Thymus (tissue), 11 donors: ENCODE results near the gene C6orf15. TPM values are rescaled to one million over a fixed set of nuclear protein-coding genes. Genes with fewer than 3 reads are reported as not detected.

Experiments
- DNase-seq, 9 donors: peaks; one replicate each; pipeline ENCODE4 v3.0.0-alpha.2; 2013; ENCODE audit warnings: low spot score in 9 of 9, low read depth in 6 of 9, missing footprints in 1 of 9
- H3K27ac ChIP-seq, 2 donors: one replicate each; pipeline ENCODE4 v1.5.1; 2013; ENCODE audit warnings: control low read depth in 1 of 2, low read depth in 1 of 2, low read length in 1 of 2, mild to moderate bottlenecking in 1 of 2, moderate library complexity in 1 of 2
- H3K27me3 ChIP-seq, 2 donors: one replicate each; pipeline ENCODE4 v1.5.1; 2013; ENCODE audit warnings: low read length in 1 of 2; ENCODE audit not compliant: control insufficient read depth in 2 of 2, insufficient read depth in 1 of 2
- H3K36me3 ChIP-seq, 2 donors: one replicate each; pipeline ENCODE4 v1.5.1; 2013; ENCODE audit warnings: low read length in 1 of 2, mild to moderate bottlenecking in 1 of 2, moderate library complexity in 1 of 2; ENCODE audit not compliant: control insufficient read depth in 2 of 2, insufficient read depth in 2 of 2
- H3K4me1 ChIP-seq, 2 donors: one replicate each; pipeline ENCODE4 v1.5.1; 2013; ENCODE audit warnings: low read length in 2 of 2; ENCODE audit not compliant: control insufficient read depth in 2 of 2, insufficient read depth in 2 of 2
- H3K4me3 ChIP-seq, 2 donors: one replicate each; pipeline ENCODE4 v1.5.1; 2013; ENCODE audit warnings: low read length in 2 of 2, control low read depth in 1 of 2, mild to moderate bottlenecking in 1 of 2
- H3K9me3 ChIP-seq, 2 donors: one replicate each; pipeline ENCODE4 v1.5.1; 2013; ENCODE audit warnings: low read length in 1 of 2, mild to moderate bottlenecking in 1 of 2; ENCODE audit not compliant: control insufficient read depth in 2 of 2, insufficient read depth in 1 of 2
- WGBS: extraction: QIAGEN DNeasy Blood & Tissue Kit; methylation state at CpG from one replicate; pipeline ENCODE4 v1.1.7; 2013; 5-methylcytosine and 5-hydroxymethylcytosine counted together
- polyA plus RNA-seq: library from polyadenylated mRNA; stranded (reverse); fragments of 200-250 nt; gene quantifications from one replicate; pipeline ENCODE4 v1.2.3, GENCODE V29; 2013
- total RNA-seq: library from RNA; stranded (reverse); fragments of 120-200 nt; gene quantifications from one replicate; pipeline ENCODE4 v1.2.4, GENCODE V29; 2013
- donor health status: healthy.

Gene C6orf15
- total and polyA plus RNA-seq, 2 donors = 0.38 to 24.6 TPM

DNA sequence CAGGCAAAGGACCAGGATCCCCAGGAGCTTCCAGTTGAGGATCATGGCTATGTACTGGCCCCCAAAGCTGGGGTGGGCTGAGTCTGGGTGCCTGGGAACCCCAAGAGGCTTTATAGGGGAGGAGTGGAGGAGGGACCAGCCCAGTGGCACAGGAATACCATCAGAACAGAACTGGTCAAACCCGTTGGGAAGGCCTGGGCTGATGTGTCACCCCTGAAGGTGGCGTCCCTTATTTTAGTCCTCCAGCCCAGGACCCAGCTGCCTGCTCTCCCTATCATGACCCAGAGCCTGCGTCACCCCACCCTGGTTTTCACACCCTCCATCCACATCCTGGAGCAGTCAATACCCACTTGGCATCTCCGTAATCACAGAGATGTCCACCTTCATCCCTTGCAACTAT, 26.6 kb upstream of the C6orf15 start, which contains the start of gene PSORS1C2:
PSORS1C2 (minus strand) TSS at position 85 of the 400 bp plus-strand sequence; CDS start at position 45, 40 bp downstream.
- H3K4me1 ChIP-seq = peaks cover 4 to 5% of the 10 kb centered on the region in 2 donors
- no peak within 1 kb of the TSS for H3K4me3 ChIP-seq
- H3K9me3 ChIP-seq = no peaks in the 10 kb centered on the region
- H3K27ac ChIP-seq = no peak within 1 kb of the TSS
- no peak for DNase-seq
- H3K27me3 ChIP-seq = peaks cover 0 to 4% of the 10 kb centered on the region in 2 donors
- peaks cover 10 to 15% of the 10 kb centered on the region in 2 donors for H3K36me3 ChIP-seq
- 95% methylated on average over 4 of the region's 4 CpGs for WGBS

DNA sequence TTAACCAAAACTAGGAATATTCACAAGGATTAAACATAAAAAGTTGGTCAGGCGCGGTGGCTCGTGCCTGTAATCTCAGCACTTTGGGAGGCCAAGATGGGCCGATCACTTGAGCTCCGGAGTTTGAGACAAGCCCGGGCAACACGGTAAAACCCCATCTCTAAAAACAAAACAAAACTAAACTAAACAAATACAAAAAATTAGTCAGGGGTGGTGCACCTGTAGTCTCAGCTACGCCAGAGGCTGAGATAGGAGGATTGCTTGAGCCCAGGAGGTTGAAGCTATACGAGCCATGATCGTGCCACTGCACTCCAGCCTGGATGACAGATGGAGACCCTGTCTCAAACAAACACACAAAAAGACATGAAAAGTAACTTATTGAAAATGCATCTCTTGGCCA, 23.3 kb upstream of the C6orf15 start:
- no peaks in the 10 kb centered on the region for H3K9me3 ChIP-seq
- H3K4me3 ChIP-seq = no peak overlapping the region
- H3K27me3 ChIP-seq = peaks cover 0 to 4% of the 10 kb centered on the region in 2 donors
- WGBS = 92% methylated on average over 10 of the region's 10 CpGs
- no peaks in the 10 kb centered on the region for H3K36me3 ChIP-seq
- DNase-seq = no peak
- H3K4me1 ChIP-seq = peaks cover 4 to 5% of the 10 kb centered on the region in 2 donors
- H3K27ac ChIP-seq = no peak overlapping the region

DNA sequence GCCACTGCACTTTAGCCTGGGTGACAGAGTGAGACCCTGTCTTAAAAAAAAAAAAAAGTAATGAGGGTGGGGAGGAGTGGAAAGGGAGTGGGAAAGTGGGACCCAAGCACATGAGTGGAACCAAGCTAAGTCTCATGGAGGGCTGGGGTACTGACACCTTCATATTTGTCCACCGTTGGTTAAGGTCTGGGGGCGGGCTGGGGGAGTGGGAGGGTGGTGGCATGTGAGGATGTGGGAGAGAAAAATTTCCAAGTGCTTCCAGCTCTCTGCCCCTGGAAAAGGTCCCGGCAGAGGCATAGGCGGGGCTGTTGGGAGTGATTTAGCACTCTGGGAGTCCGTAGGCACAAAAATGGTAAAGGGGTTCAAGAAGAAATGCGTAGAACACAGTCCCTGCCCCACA, 20.4 kb upstream of the C6orf15 start:
- no peak overlapping the region for H3K4me3 ChIP-seq
- peaks cover 4% of the 10 kb centered on the region in 2 donors for H3K4me1 ChIP-seq
- H3K9me3 ChIP-seq = no peaks in the 10 kb centered on the region
- peaks cover 0 to 8% of the 10 kb centered on the region in 2 donors for H3K27me3 ChIP-seq
- no peaks in the 10 kb centered on the region for H3K36me3 ChIP-seq
- DNase-seq = no peak
- 95% methylated on average over 6 of the region's 6 CpGs for WGBS
- H3K27ac ChIP-seq = no peak overlapping the region

GRCh38 chr6:31131595-31131994, 19.2 kb upstream of the C6orf15 start:
- no peaks in the 10 kb centered on the region for H3K4me1 ChIP-seq
- H3K4me3 ChIP-seq = no peak overlapping the region
- H3K27ac ChIP-seq = no peak overlapping the region
- no peaks in the 10 kb centered on the region for H3K9me3 ChIP-seq
- WGBS = 95% methylated on average over 3 of the region's 3 CpGs
- H3K36me3 ChIP-seq = no peaks in the 10 kb centered on the region
- DNase-seq = no peak
- peaks cover 0 to 6% of the 10 kb centered on the region in 2 donors for H3K27me3 ChIP-seq

DNA sequence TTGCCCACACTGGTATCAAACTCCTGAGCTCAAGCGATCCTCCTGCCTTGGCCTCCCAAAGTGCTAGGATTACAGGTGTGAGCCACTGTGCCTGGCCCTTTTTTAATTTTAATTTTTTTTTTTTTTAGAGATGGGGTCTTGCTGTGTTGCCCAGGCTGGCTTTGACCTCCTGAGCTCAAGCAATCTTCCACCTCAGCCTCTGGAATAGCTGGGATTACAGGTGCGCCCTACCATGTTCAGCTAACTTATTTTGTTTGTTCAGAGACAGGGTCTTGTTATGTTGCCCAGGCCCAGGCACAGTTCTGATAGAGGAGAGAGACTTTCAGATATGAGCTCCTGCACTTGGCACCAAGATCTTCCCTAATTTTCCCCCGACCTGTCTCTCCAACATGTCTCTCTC, 18.4 kb upstream of the C6orf15 start:
- H3K27ac ChIP-seq = no peak overlapping the region
- 98% methylated on average over 3 of the region's 3 CpGs for WGBS
- peaks cover 0 to 2% of the 10 kb centered on the region in 2 donors for H3K4me1 ChIP-seq
- H3K36me3 ChIP-seq = no peaks in the 10 kb centered on the region
- H3K4me3 ChIP-seq = no peak overlapping the region
- no peak for DNase-seq
- no peaks in the 10 kb centered on the region for H3K9me3 ChIP-seq
- peaks cover 0 to 6% of the 10 kb centered on the region in 2 donors for H3K27me3 ChIP-seq

GRCh38 chr6:31129130-31129529, 16.8 kb upstream of the C6orf15 start:
- no peak for DNase-seq
- H3K27me3 ChIP-seq = peaks cover 0 to 6% of the 10 kb centered on the region in 2 donors
- WGBS = 95% methylated on average over 4 of the region's 4 CpGs
- H3K4me3 ChIP-seq = no peak overlapping the region
- H3K36me3 ChIP-seq = no peaks in the 10 kb centered on the region
- no peaks in the 10 kb centered on the region for H3K9me3 ChIP-seq
- H3K4me1 ChIP-seq = peaks cover 0 to 7% of the 10 kb centered on the region in 2 donors
- no peak overlapping the region for H3K27ac ChIP-seq

DNA sequence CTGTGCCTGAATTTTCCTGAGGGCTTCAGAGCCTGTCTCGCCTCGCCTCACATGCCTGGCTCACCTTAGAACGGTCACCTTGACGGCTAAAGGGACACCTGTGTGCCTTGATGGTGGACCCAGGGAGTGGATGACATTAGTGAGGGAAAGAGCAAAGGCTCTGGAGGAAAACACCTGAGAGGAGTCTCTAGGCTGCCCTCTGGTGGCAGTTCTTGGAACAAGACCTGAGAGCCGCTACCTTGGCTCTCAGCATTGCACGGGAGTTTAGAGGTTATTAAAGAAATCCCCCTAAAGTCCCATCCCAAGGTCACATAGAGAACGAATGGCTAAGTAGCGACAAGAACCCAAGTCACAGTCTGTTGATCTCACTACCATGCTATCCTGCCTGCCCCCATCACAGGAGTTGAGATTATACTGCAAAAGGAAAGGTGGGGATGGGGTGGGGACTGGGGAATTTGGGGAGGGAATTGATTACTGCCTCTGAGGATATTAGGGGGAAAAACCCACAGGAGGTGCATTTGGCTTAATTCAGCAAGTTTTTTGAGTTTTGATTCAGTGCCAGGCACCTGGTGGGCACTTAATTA, 15.8 kb upstream of the C6orf15 start:
- Histone ChIP-seq H3K4me1 (peaks cover 0 to 7% of the 10 kb centered on the region in 2 donors), H3K27me3 (peaks cover 0 to 6% of the 10 kb centered on the region in 2 donors), H3K27ac (no peak overlapping the region), H3K36me3 (no peaks in the 10 kb centered on the region), H3K4me3 (no peak overlapping the region), H3K9me3 (no peaks in the 10 kb centered on the region)
- peak; percentile 33 to 78 (median 54) for DNase-seq
- WGBS = 15% methylated on average over 8 of the region's 8 CpGs

DNA sequence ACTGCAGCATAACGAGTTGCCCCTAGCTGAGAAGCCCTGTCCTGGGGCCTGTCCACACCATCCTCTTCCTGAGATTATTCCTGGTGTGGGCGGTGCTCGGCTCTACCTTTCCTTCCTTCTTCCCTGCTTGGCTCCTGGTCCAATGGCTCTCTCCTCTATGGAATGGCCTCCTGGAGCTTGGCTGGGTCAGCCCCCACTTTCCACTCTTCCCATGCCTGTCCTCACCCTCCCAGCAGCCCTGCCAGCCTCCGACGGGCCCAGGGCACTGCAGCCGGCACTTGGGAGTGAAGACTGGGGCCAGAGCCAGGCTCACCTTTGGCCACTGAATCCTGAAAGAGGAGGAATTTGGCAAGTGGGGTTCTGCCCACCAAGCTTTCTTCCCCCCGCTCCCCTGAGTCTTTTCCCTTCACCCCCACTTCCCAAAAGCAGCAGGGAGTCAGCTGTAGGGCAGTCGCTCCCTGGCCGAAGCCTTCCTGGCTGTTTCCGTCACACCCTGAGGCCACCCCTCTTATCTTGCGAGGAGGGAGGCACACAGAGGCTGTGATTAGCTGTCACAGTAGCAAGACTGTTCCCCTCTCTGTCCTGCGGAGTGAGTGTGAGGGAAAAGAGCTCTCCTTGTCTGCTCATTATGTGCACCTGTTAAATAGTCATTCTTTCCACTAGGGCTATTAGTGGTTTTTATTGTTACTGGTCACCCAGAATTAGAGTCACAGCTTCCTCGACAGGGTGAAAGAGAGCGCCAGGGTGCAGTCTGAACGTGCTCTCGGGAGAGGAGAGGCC, 14.2 kb upstream of the C6orf15 start:
- Histone ChIP-seq H3K4me1 (peaks cover 0 to 7% of the 10 kb centered on the region in 2 donors), H3K9me3 (no peaks in the 10 kb centered on the region), H3K36me3 (no peaks in the 10 kb centered on the region), H3K4me3 (no peak overlapping the region), H3K27me3 (peaks cover 0 to 6% of the 10 kb centered on the region in 2 donors), H3K27ac (no peak overlapping the region)
- DNase-seq = no peak
- WGBS = 92% methylated on average over 16 of the region's 16 CpGs

DNA sequence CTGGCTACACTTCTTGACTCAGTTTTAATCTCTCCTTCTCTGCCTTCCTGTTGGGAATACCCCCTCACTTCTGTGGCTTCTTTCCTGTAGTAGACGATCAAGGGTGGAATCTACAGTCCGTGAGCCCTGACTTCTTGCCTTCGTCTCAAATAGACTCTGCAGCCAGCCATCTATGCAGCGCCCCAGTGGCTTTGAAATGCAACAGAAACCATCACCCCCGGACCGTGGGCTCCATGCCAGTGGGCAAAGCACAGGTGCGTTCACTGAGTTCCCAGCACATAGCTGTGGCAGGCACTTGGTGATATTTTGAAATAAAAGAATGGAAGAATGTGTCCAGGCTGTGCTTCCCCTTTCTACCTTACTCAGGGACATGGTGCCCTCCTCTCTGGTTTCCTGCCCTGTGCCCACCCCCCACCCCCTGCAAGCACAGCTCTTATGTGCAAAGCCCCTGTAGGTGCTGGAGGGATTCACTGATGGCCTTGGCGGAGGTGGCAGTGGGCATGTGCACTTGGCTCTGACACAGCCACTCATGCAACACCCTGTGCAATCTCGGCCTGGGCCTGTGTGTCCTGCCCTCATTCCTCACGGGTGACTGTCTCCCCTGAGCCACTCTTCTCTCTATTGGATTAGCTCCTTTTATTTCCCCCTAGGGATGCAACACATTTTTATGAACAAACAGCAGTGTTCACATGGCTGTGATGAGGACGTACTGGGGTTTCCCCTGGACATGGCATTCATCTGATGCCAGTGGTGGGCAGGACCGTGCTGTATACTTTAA, 13.4 kb upstream of the C6orf15 start:
- 66% methylated on average over 12 of the region's 12 CpGs for WGBS
- H3K9me3 ChIP-seq = no peaks in the 10 kb centered on the region
- H3K36me3 ChIP-seq = no peaks in the 10 kb centered on the region
- no peak for DNase-seq
- H3K4me3 ChIP-seq = no peak overlapping the region
- H3K4me1 ChIP-seq = peaks cover 0 to 7% of the 10 kb centered on the region in 2 donors
- no peak overlapping the region for H3K27ac ChIP-seq
- peaks cover 0 to 6% of the 10 kb centered on the region in 2 donors for H3K27me3 ChIP-seq
